Liver (tissue), 3 donors: ENCODE measurements around the gene PIP4K2A.

ENCODE experiments used
- ATF3 ChIP-seq: IDR thresholded peaks from 2 replicates; pipeline ENCODE4 v1.6.1; 2016; ENCODE audit warnings: antibody characterized with exemption
- CTCF ChIP-seq: fragments of 150-350 bp; IDR thresholded peaks from 2 replicates; pipeline ENCODE4 v1.5.1; 2017; ENCODE audit warnings: improper control_type of control experiment, low read depth, low read length; ENCODE audit not compliant: missing input control
- EGR1 ChIP-seq, 2 donors: IDR thresholded peaks; 2 replicates each; pipeline ENCODE4 v1.6.1; 2016 to 2018; ENCODE audit warnings: antibody characterized with exemption in 2 of 2, low read depth in 2 of 2
- FOXA1 ChIP-seq: IDR thresholded peaks from 2 replicates; pipeline ENCODE4 v1.6.1; 2016; ENCODE audit warnings: antibody characterized with exemption
- GABPA ChIP-seq, 2 donors: IDR thresholded peaks in 1 of 2; conservative IDR thresholded peaks in 1 of 2; 2 replicates each; pipeline ENCODE4 v1.6.1; 2016; ENCODE audit warnings: antibody characterized with exemption in 2 of 2, mild to moderate bottlenecking in 1 of 2, moderate library complexity in 1 of 2
- JUND ChIP-seq, 2 donors: IDR thresholded peaks; 2 replicates each; pipeline ENCODE4 v1.6.1; 2016; ENCODE audit warnings: antibody characterized with exemption in 2 of 2
- MAX ChIP-seq: IDR thresholded peaks from 2 replicates; pipeline ENCODE4 v1.6.1; 2016; ENCODE audit warnings: antibody characterized with exemption
- NR2F2 ChIP-seq: IDR thresholded peaks from 2 replicates; pipeline ENCODE4 v1.6.1; 2016; ENCODE audit warnings: antibody characterized with exemption
- RAD21 ChIP-seq, 2 donors: IDR thresholded peaks; 2 replicates each; pipeline ENCODE4 v1.6.1; 2016; ENCODE audit warnings: antibody characterized with exemption in 2 of 2, mild to moderate bottlenecking in 2 of 2
- REST ChIP-seq: IDR thresholded peaks from 2 replicates; pipeline ENCODE4 v1.6.1; 2016; ENCODE audit warnings: antibody characterized with exemption, mild to moderate bottlenecking
- RXRA ChIP-seq, 2 donors: IDR thresholded peaks; 2 replicates each; pipeline ENCODE4 v1.6.1; 2017 to 2018; ENCODE audit warnings: antibody characterized with exemption in 2 of 2, mild to moderate bottlenecking in 1 of 2
- SP1 ChIP-seq: IDR thresholded peaks from 2 replicates; pipeline ENCODE4 v1.6.1; 2018; ENCODE audit warnings: antibody characterized with exemption, mild to moderate bottlenecking
- TAF1 ChIP-seq: conservative IDR thresholded peaks from 2 replicates; pipeline ENCODE4 v1.6.1; 2016; ENCODE audit warnings: antibody characterized with exemption, mild to moderate bottlenecking
- ZBTB33 ChIP-seq: IDR thresholded peaks from 2 replicates; pipeline ENCODE4 v1.6.1; 2016; ENCODE audit warnings: antibody characterized with exemption
- donor health status: healthy.
- donor health status: healthy.

GRCh38 chr10:22629852-22630233 lies 84.5 kb downstream of the PIP4K2A start:
- TF ChIP-seq CTCF (no peak), RAD21 (IDR thresholded peaks at IDR 0.05) (no peak), REST (no peak), GABPA (IDR thresholded peaks at IDR 0.05 in 1 of 2, conservative IDR thresholded peaks at IDR 0.05 in 1 of 2) (no peak), EGR1 (IDR thresholded peaks at IDR 0.05; ENCODE audit: low read depth in 2 of 2) (no peak), TAF1 (no peak), ATF3 (no peak), MAX (no peak), SP1 (no peak), NR2F2 (no peak), JUND (IDR thresholded peaks at IDR 0.05) (no peak), RXRA (IDR thresholded peaks at IDR 0.05) (no peak), FOXA1 (no peak), ZBTB33 (no peak)
